NCI-H2081 (cell line): ENCODE results near the gene LCNL1.

Source experiments
- DNase-seq, 2 experiments: peaks; one replicate each; lab custom pipeline; 2025; lab: John Stamatoyannopoulos, UW

The LCNL1 gene

GRCh38 chr9:136947028-136947891, 35.5 kb upstream of the LCNL1 start:
- DNase-seq, result no peak

GRCh38 chr9:136947955-136948510, 34.8 kb upstream of the LCNL1 start:
- no peak for DNase-seq

GRCh38 chr9:136949239-136949816, 33.5 kb upstream of the LCNL1 start:
- peak in 1 of 2 experiments; percentile 39 for DNase-seq

- DNase-seq, result peak; percentile 96
Observed at GRCh38 chr9:136949817-136950655, 32.8 kb upstream of the LCNL1 start.

- no peak for DNase-seq
Observed at GRCh38 chr9:136950656-136951276, 32.0 kb upstream of the LCNL1 start.

GRCh38 chr9:136951541-136952320, 31.1 kb upstream of the LCNL1 start, which contains the start of gene LCN12:
Gene LCN12, plus strand, starts transcription at chr9:136952273. Its CDS starts 55 bp downstream, at chr9:136952328.
- DNase-seq, result peak in 1 of 2 experiments; percentile 4

- DNase-seq, result no peak
Observed at GRCh38 chr9:136952321-136952850, 30.4 kb upstream of the LCNL1 start.

GRCh38 chr9:136952876-136953770, 29.7 kb upstream of the LCNL1 start:
- DNase-seq, result no peak

- no peak for DNase-seq
Observed at GRCh38 chr9:136953771-136954269, 29.0 kb upstream of the LCNL1 start.

GRCh38 chr9:136954270-136955083, 28.3 kb upstream of the LCNL1 start:
- DNase-seq, result no peak

- no peak for DNase-seq
Observed at GRCh38 chr9:136955202-136955942, 27.4 kb upstream of the LCNL1 start.

- no peak for DNase-seq
Observed at GRCh38 chr9:136955943-136956335, 26.9 kb upstream of the LCNL1 start.

- DNase-seq, result no peak
Observed at GRCh38 chr9:136956604-136957003, 26.2 kb upstream of the LCNL1 start.

GRCh38 chr9:136957461-136957860, 25.3 kb upstream of the LCNL1 start:
- no peak for DNase-seq

GRCh38 chr9:136957901-136958300, 24.9 kb upstream of the LCNL1 start:
- no peak for DNase-seq

GRCh38 chr9:136958473-136958872, 24.3 kb upstream of the LCNL1 start:
- DNase-seq, result no peak

GRCh38 chr9:136958898-136959850, 23.6 kb upstream of the LCNL1 start:
- DNase-seq, result no peak
